ENCODE measurements around the gene HAPSTR1.
A peak's percentile ranks its signal among the peaks of the same experiment; 100 is the strongest.

Gene HAPSTR1

GRCh38 chr16:9055661-9056060 lies 35.8 kb upstream of the HAPSTR1 start:
- no peaks in the 10 kb centered on the region for H3K9me3 Mint-ChIP-seq
- peaks cover 9% of the 10 kb centered on the region for H3K27me3 Mint-ChIP-seq
- peaks cover 1% of the 10 kb centered on the region for H3K36me3 Mint-ChIP-seq (ENCODE audit: insufficient read depth)
- H3K4me1 Mint-ChIP-seq: peaks cover under 1% of the 10 kb centered on the region
- DNase-seq (ENCODE audit: low spot score in 2 of 2) (no peak), ATAC-seq (replicated peaks; ENCODE audit: extremely low read depth, poor library complexity, severe bottlenecking) (no peak)
- no peak overlapping the region for H3K4me3 Mint-ChIP-seq
- no peak overlapping the region for H3K27ac Mint-ChIP-seq (ENCODE audit: low read depth)

DNA sequence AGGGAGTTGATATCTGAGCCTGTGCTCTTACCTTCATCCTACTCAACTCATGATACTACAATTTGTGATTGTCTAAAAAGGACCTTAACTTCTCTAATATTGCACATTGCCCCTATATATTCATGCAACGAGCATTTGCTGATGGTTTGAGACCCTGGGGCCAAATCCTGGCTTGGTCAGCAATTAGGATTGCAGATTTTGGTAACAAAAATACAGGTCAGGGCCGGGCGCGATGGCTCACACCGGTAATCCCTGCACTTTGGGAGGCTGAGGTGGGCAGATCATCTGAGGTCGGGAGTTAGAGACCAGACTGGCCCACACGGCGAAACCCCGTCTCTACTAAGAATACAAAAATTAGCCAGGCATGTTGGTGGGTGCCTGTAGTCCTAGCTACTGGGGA lies 35.4 kb upstream of the HAPSTR1 start:
- Mint-ChIP-seq H3K27me3 (peaks cover 9% of the 10 kb centered on the region), H3K9me3 (no peaks in the 10 kb centered on the region), H3K36me3 (ENCODE audit: insufficient read depth) (peaks cover 1% of the 10 kb centered on the region), H3K4me1 (peaks cover 4% of the 10 kb centered on the region), H3K27ac (ENCODE audit: low read depth) (no peak overlapping the region), H3K4me3 (no peak overlapping the region)
- DNase-seq (ENCODE audit: low spot score in 2 of 2) (no peak), ATAC-seq (replicated peaks; ENCODE audit: extremely low read depth, poor library complexity, severe bottlenecking) (no peak)

GRCh38 chr16:9058211-9058610 lies 33.2 kb upstream of the HAPSTR1 start:
- no peak overlapping the region for H3K27ac Mint-ChIP-seq (ENCODE audit: low read depth)
- H3K4me3 Mint-ChIP-seq: no peak overlapping the region
- peaks cover 10% of the 10 kb centered on the region for H3K4me1 Mint-ChIP-seq
- peaks cover 1% of the 10 kb centered on the region for H3K36me3 Mint-ChIP-seq (ENCODE audit: insufficient read depth)
- H3K27me3 Mint-ChIP-seq: peaks cover 7% of the 10 kb centered on the region
- H3K9me3 Mint-ChIP-seq: no peaks in the 10 kb centered on the region
- no peak for ATAC-seq (replicated peaks; ENCODE audit: extremely low read depth, poor library complexity, severe bottlenecking)
- no peak for DNase-seq (ENCODE audit: low spot score in 2 of 2)

- Mint-ChIP-seq H3K36me3 (ENCODE audit: insufficient read depth) (peaks cover 1% of the 10 kb centered on the region), H3K9me3 (no peaks in the 10 kb centered on the region), H3K4me3 (no peak overlapping the region), H3K27me3 (no peaks in the 10 kb centered on the region), H3K4me1 (peaks cover 10% of the 10 kb centered on the region), H3K27ac (ENCODE audit: low read depth) (no peak overlapping the region)
- no peak for DNase-seq (ENCODE audit: low spot score in 2 of 2)
- ATAC-seq (replicated peaks; ENCODE audit: extremely low read depth, poor library complexity, severe bottlenecking): no peak
Measured at GRCh38 chr16:9060225-9060624, 31.2 kb upstream of the HAPSTR1 start.

- H3K27ac Mint-ChIP-seq (ENCODE audit: low read depth): peak overlapping the region; percentile 57
- H3K27me3 Mint-ChIP-seq: no peaks in the 10 kb centered on the region
- H3K9me3 Mint-ChIP-seq: no peaks in the 10 kb centered on the region
- H3K4me3 Mint-ChIP-seq: no peak overlapping the region
- peaks cover 10% of the 10 kb centered on the region for H3K4me1 Mint-ChIP-seq
- peaks cover 1% of the 10 kb centered on the region for H3K36me3 Mint-ChIP-seq (ENCODE audit: insufficient read depth)
- ATAC-seq (replicated peaks; ENCODE audit: extremely low read depth, poor library complexity, severe bottlenecking): no peak
- DNase-seq (ENCODE audit: low spot score in 2 of 2): no peak
Measured at GRCh38 chr16:9061358-9061813, 30.1 kb upstream of the HAPSTR1 start.

GRCh38 chr16:9062301-9062700 lies 29.1 kb upstream of the HAPSTR1 start:
- Mint-ChIP-seq H3K4me3 (no peak overlapping the region), H3K27me3 (no peaks in the 10 kb centered on the region), H3K9me3 (no peaks in the 10 kb centered on the region), H3K4me1 (peaks cover 10% of the 10 kb centered on the region), H3K36me3 (ENCODE audit: insufficient read depth) (peaks cover 1% of the 10 kb centered on the region), H3K27ac (ENCODE audit: low read depth) (no peak overlapping the region)
- DNase-seq (ENCODE audit: low spot score in 2 of 2): no peak
- ATAC-seq (replicated peaks; ENCODE audit: extremely low read depth, poor library complexity, severe bottlenecking): no peak

DNA sequence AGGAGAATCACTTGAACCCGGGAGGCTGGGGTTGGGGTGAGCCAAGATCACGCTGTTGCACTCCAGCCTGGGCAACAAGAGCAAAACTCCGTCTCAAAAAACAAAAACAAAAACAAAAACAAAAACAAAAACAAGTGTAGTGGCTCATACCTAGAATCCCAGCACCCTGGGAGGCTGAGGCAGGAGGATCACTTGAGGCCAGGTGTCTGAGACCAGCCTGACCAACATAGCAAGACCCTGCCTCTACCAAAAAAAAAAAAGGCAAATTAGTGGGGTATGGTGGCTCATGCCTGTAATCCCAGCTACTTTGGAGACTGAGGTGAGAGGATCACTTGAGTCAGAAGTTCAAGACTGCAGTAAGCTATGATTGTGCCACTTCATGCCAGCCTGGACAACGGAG lies 26.4 kb upstream of the HAPSTR1 start:
- DNase-seq (ENCODE audit: low spot score in 2 of 2) (no peak), ATAC-seq (replicated peaks; ENCODE audit: extremely low read depth, poor library complexity, severe bottlenecking) (no peak)
- Mint-ChIP-seq H3K36me3 (ENCODE audit: insufficient read depth) (no peaks in the 10 kb centered on the region), H3K9me3 (no peaks in the 10 kb centered on the region), H3K27me3 (no peaks in the 10 kb centered on the region), H3K4me3 (no peak overlapping the region), H3K4me1 (peaks cover 10% of the 10 kb centered on the region), H3K27ac (ENCODE audit: low read depth) (no peak overlapping the region)

DNA sequence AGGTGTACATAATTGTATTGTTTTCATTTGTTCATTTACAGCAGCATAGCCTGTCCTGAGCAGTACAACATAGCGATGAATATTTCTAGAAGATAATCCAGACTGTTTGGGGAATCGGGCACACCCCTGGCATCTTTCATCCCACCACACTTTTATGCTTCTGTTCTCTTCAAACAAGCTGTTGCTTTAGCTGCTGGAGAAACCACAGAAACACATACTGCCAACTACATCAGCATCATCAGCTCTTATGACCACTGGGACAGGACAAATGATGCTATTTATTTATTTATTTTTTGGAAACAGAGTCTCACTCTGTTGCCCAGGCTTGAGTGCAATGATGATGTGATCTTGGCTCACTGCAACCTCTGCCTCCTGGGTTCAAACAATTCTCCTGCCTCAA lies 22.6 kb upstream of the HAPSTR1 start:
- DNase-seq (ENCODE audit: low spot score in 2 of 2): no peak
- peaks cover 3% of the 10 kb centered on the region for H3K36me3 Mint-ChIP-seq (ENCODE audit: insufficient read depth)
- H3K9me3 Mint-ChIP-seq: no peaks in the 10 kb centered on the region
- ATAC-seq (replicated peaks; ENCODE audit: extremely low read depth, poor library complexity, severe bottlenecking): no peak
- H3K4me3 Mint-ChIP-seq: no peak overlapping the region
- no peaks in the 10 kb centered on the region for H3K27me3 Mint-ChIP-seq
- no peak overlapping the region for H3K27ac Mint-ChIP-seq (ENCODE audit: low read depth)
- H3K4me1 Mint-ChIP-seq: no peaks in the 10 kb centered on the region

DNA sequence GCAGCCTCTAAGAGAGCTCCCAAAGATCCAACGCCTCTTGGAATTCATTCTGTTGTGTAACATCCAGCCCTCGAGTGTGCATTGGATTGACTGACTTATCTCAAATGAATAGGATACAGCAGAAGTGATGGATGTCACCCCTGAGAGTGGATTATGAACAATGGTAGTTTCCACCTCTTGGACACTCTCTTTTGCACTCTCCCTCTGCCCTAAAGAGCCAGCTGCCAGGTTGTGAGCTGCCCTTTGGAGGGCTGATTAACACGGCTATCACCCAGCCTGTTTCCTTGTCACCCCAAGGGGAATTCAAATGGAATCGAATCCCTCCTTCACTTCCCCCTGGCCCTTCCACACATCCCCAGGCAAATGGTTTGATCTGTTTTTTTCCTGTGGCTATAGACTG lies 21.2 kb upstream of the HAPSTR1 start:
- peaks cover 3% of the 10 kb centered on the region for H3K36me3 Mint-ChIP-seq (ENCODE audit: insufficient read depth)
- H3K27ac Mint-ChIP-seq (ENCODE audit: low read depth): no peak overlapping the region
- no peaks in the 10 kb centered on the region for H3K9me3 Mint-ChIP-seq
- ATAC-seq (replicated peaks; ENCODE audit: extremely low read depth, poor library complexity, severe bottlenecking) (no peak), DNase-seq (ENCODE audit: low spot score in 2 of 2) (no peak)
- H3K4me3 Mint-ChIP-seq: no peak overlapping the region
- no peaks in the 10 kb centered on the region for H3K27me3 Mint-ChIP-seq
- H3K4me1 Mint-ChIP-seq: no peaks in the 10 kb centered on the region

DNA sequence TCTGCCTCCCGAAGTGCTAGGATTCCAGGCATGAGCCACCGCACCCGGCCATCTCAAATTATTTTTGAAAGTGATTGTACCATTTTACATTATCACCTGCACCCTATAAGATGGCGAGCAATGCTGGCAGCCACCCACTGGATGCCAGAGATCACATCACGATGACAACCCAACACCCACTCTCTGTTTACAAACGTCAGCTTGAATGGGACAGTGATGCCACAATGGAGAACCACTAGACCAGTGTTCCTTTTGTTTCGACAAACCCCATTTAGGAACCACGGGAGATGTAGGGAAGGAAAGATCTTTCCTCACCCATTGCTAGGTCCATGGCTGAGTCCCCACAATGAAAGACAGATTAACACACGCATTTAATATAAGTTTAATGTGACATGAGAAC lies 20.1 kb upstream of the HAPSTR1 start:
- DNase-seq (ENCODE audit: low spot score in 2 of 2): no peak
- H3K9me3 Mint-ChIP-seq: no peaks in the 10 kb centered on the region
- H3K27ac Mint-ChIP-seq (ENCODE audit: low read depth): no peak overlapping the region
- no peak for ATAC-seq (replicated peaks; ENCODE audit: extremely low read depth, poor library complexity, severe bottlenecking)
- no peaks in the 10 kb centered on the region for H3K4me1 Mint-ChIP-seq
- H3K27me3 Mint-ChIP-seq: no peaks in the 10 kb centered on the region
- H3K4me3 Mint-ChIP-seq: no peak overlapping the region
- H3K36me3 Mint-ChIP-seq (ENCODE audit: insufficient read depth): peaks cover 3% of the 10 kb centered on the region

- no peak for DNase-seq (ENCODE audit: low spot score in 2 of 2)
- H3K4me3 Mint-ChIP-seq: no peak overlapping the region
- no peaks in the 10 kb centered on the region for H3K4me1 Mint-ChIP-seq
- ATAC-seq (replicated peaks; ENCODE audit: extremely low read depth, poor library complexity, severe bottlenecking): no peak
- H3K27me3 Mint-ChIP-seq: no peaks in the 10 kb centered on the region
- H3K36me3 Mint-ChIP-seq (ENCODE audit: insufficient read depth): peaks cover 3% of the 10 kb centered on the region
- no peaks in the 10 kb centered on the region for H3K9me3 Mint-ChIP-seq
- H3K27ac Mint-ChIP-seq (ENCODE audit: low read depth): no peak overlapping the region
Measured at GRCh38 chr16:9072806-9073341, 18.6 kb upstream of the HAPSTR1 start.

- peaks cover 3% of the 10 kb centered on the region for H3K36me3 Mint-ChIP-seq (ENCODE audit: insufficient read depth)
- ATAC-seq (replicated peaks; ENCODE audit: extremely low read depth, poor library complexity, severe bottlenecking) (no peak), DNase-seq (ENCODE audit: low spot score in 2 of 2) (no peak)
- no peaks in the 10 kb centered on the region for H3K9me3 Mint-ChIP-seq
- H3K27ac Mint-ChIP-seq (ENCODE audit: low read depth): no peak overlapping the region
- no peaks in the 10 kb centered on the region for H3K27me3 Mint-ChIP-seq
- H3K4me3 Mint-ChIP-seq: no peak overlapping the region
- peaks cover 9% of the 10 kb centered on the region for H3K4me1 Mint-ChIP-seq
Measured at GRCh38 chr16:9075299-9076071, 16.0 kb upstream of the HAPSTR1 start.

- no peaks in the 10 kb centered on the region for H3K9me3 Mint-ChIP-seq
- DNase-seq (ENCODE audit: low spot score in 2 of 2): no peak
- H3K4me1 Mint-ChIP-seq: peaks cover 9% of the 10 kb centered on the region
- no peaks in the 10 kb centered on the region for H3K27me3 Mint-ChIP-seq
- ATAC-seq (replicated peaks; ENCODE audit: extremely low read depth, poor library complexity, severe bottlenecking): no peak
- peaks cover under 1% of the 10 kb centered on the region for H3K36me3 Mint-ChIP-seq (ENCODE audit: insufficient read depth)
- no peak overlapping the region for H3K4me3 Mint-ChIP-seq
- no peak overlapping the region for H3K27ac Mint-ChIP-seq (ENCODE audit: low read depth)
Measured at GRCh38 chr16:9077091-9077809, 14.2 kb upstream of the HAPSTR1 start.

All from central memory CD8-positive, alpha-beta T cell (primary cell).